Adrenal gland (tissue), 12 donors: ENCODE data around the gene INHBB. TPM values are rescaled to one million over a fixed set of nuclear protein-coding genes. Genes with fewer than 3 reads are reported as not detected.

ENCODE experiments used
- DNase-seq, 7 donors: peaks; one replicate each; pipeline ENCODE4 v3.0.0-alpha.2; 2019 to 2020
- H3K27ac ChIP-seq, 5 donors: fragments of 200-600 bp; sonication (generic) in 4 of 5; 1 replicate in 3 of 5; 2 replicates in 2 of 5; pipeline versions ENCODE4 v1.5.1 to v1.8.0; 2016 to 2020; ENCODE audit warnings: mild to moderate bottlenecking in 1 of 5
- H3K27me3 ChIP-seq: fragments of 200-600 bp; 2 replicates; pipeline ENCODE4 v1.8.0; 2021
- H3K36me3 ChIP-seq, 2 donors: fragments of 200-600 bp; replicated peaks in 1 of 2; 1 replicate in 1 of 2; 2 replicates in 1 of 2; pipeline versions ENCODE4 v1.5.1 to v1.8.0; 2018 to 2022
- H3K4me1 ChIP-seq, 2 donors: fragments of 200-600 bp; replicated peaks in 1 of 2; 1 replicate in 1 of 2; 2 replicates in 1 of 2; pipeline versions ENCODE4 v1.5.1 to v1.8.0; 2018 to 2021
- H3K4me3 ChIP-seq, 4 donors: fragments of 200-600 bp; sonication (generic) in 3 of 4; one replicate each; pipeline ENCODE4 v1.5.1; 2016 to 2018
- H3K9me3 ChIP-seq, 3 donors: fragments of 200-600 bp; sonication (generic) in 1 of 3; replicated peaks in 1 of 3; 1 replicate in 2 of 3; 2 replicates in 1 of 3; pipeline versions ENCODE4 v1.5.1 to v1.8.0; 2016 to 2021
- CTCF ChIP-seq, 6 experiments: fragments of 450-650 bp in 4 of 6; fragments of 200-600 bp in 2 of 6; sonication (generic) in 1 of 6; IDR thresholded peaks; 1 replicate in 5 of 6; 2 replicates in 1 of 6; pipeline versions ENCODE4 v1.5.1 to v1.8.0; 2016 to 2021; ENCODE audit warnings: antibody characterized with exemption in 6 of 6, mild to moderate bottlenecking in 2 of 6, moderate library complexity in 1 of 6
- POLR2A ChIP-seq, 2 donors: fragments of 450-650 bp; IDR thresholded peaks; one replicate each; pipeline ENCODE4 v1.6.1; 2017; ENCODE audit warnings: antibody characterized with exemption in 2 of 2, mild to moderate bottlenecking in 2 of 2, moderate library complexity in 1 of 2
- WGBS, 4 donors: extraction: QIAGEN DNeasy Blood & Tissue Kit in 2 of 4; methylation state at CpG; one replicate each; pipeline versions ENCODE4 v1.1.5 to v1.1.7; 2013 to 2017; 5-methylcytosine and 5-hydroxymethylcytosine counted together
- intact Hi-C, 2 donors: fragments of 100-400 bp; cut with DNase I; formaldehyde crosslinking; loops; one replicate each; pipeline versions ENCODE4 v1.14.1 to v1.15.0; 2022 to 2023
- polyA plus RNA-seq, 3 donors: library from polyadenylated mRNA; stranded (reverse); fragments of 200-250 nt in 2 of 3; fragments of 350-450 nt in 1 of 3; fragmentation: Illumina TruSeq in 1 of 3; extraction: RNeasy Lipid Tissue Mini Kit (QIAGEN cat#74804) in 1 of 3; gene quantifications; one replicate each; pipeline ENCODE4 v1.2.3, GENCODE V29; 2013 to 2014
- total RNA-seq, 9 donors: library from RNA; depleted of rRNA in 4 of 9; stranded (reverse); fragments of >200 nt in 4 of 9; fragments of 120-200 nt in 1 of 9; fragmentation: NEBNext Ultra II Directional in 1 of 9; extraction: Animal tissue kit (Norgen Biotek cat#: 25700) in 1 of 9; gene quantifications; one replicate each; pipeline versions ENCODE4 v1.1.0 to v1.2.4, GENCODE V29; 2013 to 2023
- donor health status: healthy with polysubstance abuse.
- donor health status: Bipolar disorder and iron deficiency.
- donor health status: DM: yes; HTN: yes; CAD: no.
- donor health status: DM: no; HTN: no; CAD: no.
- donor health status: DM: no; HTN: no; CAD: no.
- donor health status: DM: yes; HTN: yes; CAD: no.

The INHBB gene
- total and polyA plus RNA-seq, 12 donors, result 0.28 to 9.1 (median 6.8) TPM

- Histone ChIP-seq H3K4me3 (peak overlapping the region in 2 of 4 donors; percentile 6 to 39), H3K9me3 (no peaks in the 10 kb centered on the region), H3K27ac (peak overlapping the region in 1 of 5 donors; percentile 40), H3K36me3 (no peaks in the 10 kb centered on the region), H3K4me1 (peaks cover 22 to 33% of the 10 kb centered on the region in 2 donors), H3K27me3 (peaks cover 33% of the 10 kb centered on the region)
- intact Hi-C loops, result loop anchor here (5.0 to 10.0 kb wide), 3 partner anchors 178 to 330 kb away; no protein-coding TSS in a partner anchor
- WGBS, 4 donors, result 2 to 6% (median 4%) methylated on average over 15 to 54 of the region's 54 CpGs
- TF ChIP-seq CTCF (IDR thresholded peaks at IDR 0.05) (no peak), POLR2A (IDR thresholded peaks at IDR 0.05) (no peak)
- DNase-seq, result no peak
These were observed 877 bp downstream of the INHBB start for GRCh38 chr2:120346667-120347358.

DNA sequence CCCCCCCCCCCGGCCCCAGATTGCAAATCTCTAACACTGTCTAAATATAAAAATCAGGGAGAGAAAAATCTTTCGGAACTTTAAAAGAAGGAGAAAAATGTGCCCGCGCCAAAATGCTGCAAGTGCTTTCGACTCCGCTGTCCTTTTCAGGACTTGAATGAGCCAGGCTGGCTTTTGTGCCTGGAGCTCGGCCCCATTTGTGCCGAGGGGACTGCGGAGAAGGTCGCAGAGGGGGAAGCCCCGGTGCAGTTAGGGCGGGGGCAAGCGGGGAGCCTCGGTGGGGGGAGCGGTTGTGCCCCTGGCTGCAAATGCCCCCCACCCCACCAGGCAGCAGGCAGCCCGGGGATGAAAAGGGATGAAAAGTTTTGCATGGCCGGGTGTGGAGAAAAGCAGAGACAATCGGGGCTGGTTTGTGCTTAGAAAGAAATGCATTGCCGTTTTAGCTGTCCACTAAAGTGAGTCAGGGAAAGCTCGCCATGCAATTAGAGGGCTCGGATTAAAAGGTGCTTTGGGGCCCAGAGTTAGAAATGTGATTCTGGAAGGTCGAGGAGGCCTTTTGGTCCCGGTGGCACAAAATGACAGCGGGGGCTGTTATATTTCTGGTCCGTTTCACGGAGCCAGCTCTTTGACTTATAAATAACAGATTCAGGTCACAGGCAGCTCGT, 1.6 kb downstream of the INHBB start:
- Histone ChIP-seq H3K4me1 (peaks cover 22 to 33% of the 10 kb centered on the region in 2 donors), H3K27me3 (peaks cover 28% of the 10 kb centered on the region), H3K36me3 (no peaks in the 10 kb centered on the region), H3K4me3 (peak overlapping the region in 1 of 4 donors; percentile 39), H3K27ac (peak overlapping the region in 1 of 5 donors; percentile 40), H3K9me3 (no peaks in the 10 kb centered on the region)
- TF ChIP-seq CTCF (IDR thresholded peaks at IDR 0.05) (no peak), POLR2A (IDR thresholded peaks at IDR 0.05) (no peak)
- 16 to 32% (median 29%) methylated on average over 24 to 27 of the region's 27 CpGs for WGBS, 4 donors
- intact Hi-C loops, result loop anchor here (5.0 to 10.0 kb wide), 3 partner anchors 177 to 330 kb away; no protein-coding TSS in a partner anchor
- no peak for DNase-seq

GRCh38 chr2:120348134-120348736, 2.3 kb downstream of the INHBB start:
- Histone ChIP-seq H3K36me3 (no peaks in the 10 kb centered on the region), H3K27ac (no peak overlapping the region), H3K9me3 (no peaks in the 10 kb centered on the region), H3K27me3 (peaks cover 21% of the 10 kb centered on the region), H3K4me3 (no peak overlapping the region), H3K4me1 (peaks cover 18 to 29% of the 10 kb centered on the region in 2 donors)
- WGBS, 4 donors, result 64 to 77% (median 72%) methylated on average over 7 of the region's 7 CpGs
- DNase-seq, result no peak
- TF ChIP-seq CTCF (IDR thresholded peaks at IDR 0.05) (no peak), POLR2A (IDR thresholded peaks at IDR 0.05) (no peak)
- intact Hi-C loops, result loop anchor here (5.0 to 10.0 kb wide), 3 partner anchors 177 to 329 kb away; no protein-coding TSS in a partner anchor
